MM.1S (cell line): ENCODE results near the gene SNX24.

ENCODE experiments used
- DNase-seq: peaks from one replicate; pipeline ENCODE4 v3.0.0-alpha.2; 2015
- H2AFZ ChIP-seq: fragments of 300-600 bp; sonication (generic); 2 replicates; pipeline ENCODE4 v1.6.0; 2016; ENCODE audit warnings: antibody characterized with exemption, low read length
- H3F3A ChIP-seq: fragments of 300-600 bp; sonication (generic); 2 replicates; pipeline ENCODE4 v1.6.1; 2016; ENCODE audit warnings: mild to moderate bottlenecking, antibody characterized with exemption, low read length, moderate library complexity, mixed read lengths; ENCODE audit not compliant: insufficient read depth
- H3K27ac ChIP-seq: fragments of 300-600 bp; sonication (generic); 2 replicates; pipeline ENCODE4 v1.5.1; 2016; ENCODE audit warnings: mild to moderate bottlenecking, low read length
- H3K27me3 ChIP-seq: fragments of 300-600 bp; sonication (generic); replicated peaks from 2 replicates; pipeline ENCODE4 v1.6.0; 2016; ENCODE audit warnings: low read length; ENCODE audit not compliant: insufficient read depth
- H3K36me3 ChIP-seq: fragments of 300-600 bp; sonication (generic); replicated peaks from 2 replicates; pipeline ENCODE4 v1.6.1; 2016; ENCODE audit warnings: mild to moderate bottlenecking, low read length, mixed read lengths; ENCODE audit not compliant: insufficient read depth
- H3K4me1 ChIP-seq: fragments of 300-600 bp; sonication (generic); 2 replicates; pipeline ENCODE4 v1.6.1; 2016; ENCODE audit warnings: low read length, mixed read lengths
- H3K4me2 ChIP-seq: fragments of 300-600 bp; sonication (generic); 2 replicates; pipeline ENCODE4 v1.6.0; 2016; ENCODE audit warnings: low read depth, low read length
- H3K4me3 ChIP-seq: fragments of 300-600 bp; sonication (generic); 2 replicates; pipeline ENCODE4 v1.5.1; 2016; ENCODE audit warnings: low read length, mixed read lengths
- H3K79me2 ChIP-seq: fragments of 300-600 bp; sonication (generic); 2 replicates; pipeline ENCODE4 v1.6.1; 2016; ENCODE audit warnings: mixed run types, low read length, mixed read lengths
- H3K9ac ChIP-seq: fragments of 300-600 bp; sonication (generic); 2 replicates; pipeline ENCODE4 v1.6.1; 2016; ENCODE audit warnings: low read length, mixed read lengths
- H3K9me2 ChIP-seq: fragments of 300-600 bp; sonication (generic); replicated peaks from 2 replicates; pipeline ENCODE4 v1.6.1; 2016; ENCODE audit warnings: mild to moderate bottlenecking, low read length, mixed read lengths; ENCODE audit not compliant: insufficient read depth
- H3K9me3 ChIP-seq: fragments of 300-600 bp; sonication (generic); replicated peaks from 2 replicates; pipeline ENCODE4 v1.6.1; 2016; ENCODE audit warnings: mild to moderate bottlenecking, low read length, mixed read lengths; ENCODE audit not compliant: insufficient read depth
- H4K20me1 ChIP-seq: fragments of 300-600 bp; sonication (generic); 2 replicates; pipeline ENCODE4 v1.6.1; 2016; ENCODE audit warnings: mild to moderate bottlenecking, low read length, moderate library complexity, mixed read lengths; ENCODE audit not compliant: insufficient read depth
- CTCF ChIP-seq: fragments of 300-600 bp; sonication (generic); IDR thresholded peaks from 2 replicates; pipeline ENCODE4 v1.5.1; 2016; ENCODE audit warnings: antibody characterized with exemption, low read length, mixed read lengths
- EZH2 ChIP-seq: fragments of 300-600 bp; sonication (generic); optimal IDR thresholded peaks from 2 replicates; pipeline ENCODE3; 2017; ENCODE audit warnings: low read depth, mild to moderate bottlenecking, antibody characterized with exemption, low read length, mixed read lengths
- EZH2phosphoT487 ChIP-seq: fragments of 300-600 bp; sonication (generic); IDR thresholded peaks from 2 replicates; pipeline ENCODE4 v1.6.1; 2018; ENCODE audit warnings: antibody characterized with exemption, low read length

SNX24 gene

GRCh38 chr5:123033157-123033671, 187.8 kb downstream of the SNX24 start:
- Histone ChIP-seq H3K27ac (no peak overlapping the region), H3K4me3 (no peak overlapping the region), H3K4me2 (no peak overlapping the region), H3K9ac (no peak overlapping the region), H3K9me3 (no peaks in the 10 kb centered on the region), H2AFZ (no peak overlapping the region), H3K4me1 (0 out of 2 replicates have a peak, but pooled peaks cover 8% of the 10 kb centered on the region), H3F3A (no peaks in the 10 kb centered on the region), H4K20me1 (no peaks in the 10 kb centered on the region), H3K79me2 (no peaks in the 10 kb centered on the region), H3K9me2 (no peaks in the 10 kb centered on the region), H3K27me3 (peaks cover 10% of the 10 kb centered on the region; the same call in 1 of the 2 replicates), H3K36me3 (no peaks in the 10 kb centered on the region)
- no peak for TF ChIP-seq CTCF
- no peak for TF ChIP-seq EZH2phosphoT487
- no peak for TF ChIP-seq EZH2
- DNase-seq, result no peak

GRCh38 chr5:123035360-123035917, 190.0 kb downstream of the SNX24 start:
- peak overlapping the region; percentile 91 for H3K4me3 ChIP-seq
- no peaks in the 10 kb centered on the region for H4K20me1 ChIP-seq
- peak overlapping the region; percentile 88 for H3K4me2 ChIP-seq
- H3K36me3 ChIP-seq, result no peaks in the 10 kb centered on the region
- H3F3A ChIP-seq, result no peaks in the 10 kb centered on the region
- no peaks in the 10 kb centered on the region for H3K9me3 ChIP-seq
- H3K27ac ChIP-seq, result no peak overlapping the region
- TF ChIP-seq EZH2 (no peak), CTCF (no peak), EZH2phosphoT487 (no peak)
- 0 out of 2 replicates have a peak, but pooled peaks cover 8% of the 10 kb centered on the region for H3K4me1 ChIP-seq
- H3K79me2 ChIP-seq, result no peaks in the 10 kb centered on the region
- peak; percentile 88 for DNase-seq
- no peaks in the 10 kb centered on the region for H3K9me2 ChIP-seq
- H3K9ac ChIP-seq, result peak overlapping the region; percentile 28; the same call in 1 of the 2 replicates
- peak overlapping the region; percentile 96 for H2AFZ ChIP-seq
- H3K27me3 ChIP-seq, result peaks cover 10% of the 10 kb centered on the region; the same call in 1 of the 2 replicates

DNA sequence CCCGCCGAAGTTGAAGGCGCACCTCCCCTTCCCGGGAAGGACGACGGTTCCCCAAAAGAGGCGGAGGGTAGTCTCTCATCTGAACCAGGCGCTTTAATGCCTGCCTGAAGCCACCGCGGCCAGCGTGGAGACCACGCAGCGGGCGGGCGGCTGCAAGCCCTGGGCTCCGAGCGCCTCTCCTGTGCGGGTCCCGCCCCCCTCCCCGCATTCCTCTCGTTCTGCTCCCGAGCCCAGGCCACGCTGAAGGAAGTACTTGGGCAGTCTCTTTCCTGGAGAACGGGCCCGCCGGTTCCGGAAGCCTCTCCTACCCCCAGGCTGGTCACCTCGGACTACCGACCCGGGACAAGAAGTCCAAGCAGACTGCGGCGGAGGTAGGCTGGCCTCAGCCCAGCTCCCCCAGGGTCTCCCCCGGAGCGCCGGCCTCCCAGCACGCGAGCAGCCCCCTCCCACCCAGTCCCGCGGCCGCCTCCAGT, 190.5 kb downstream of the SNX24 start:
- no peaks in the 10 kb centered on the region for H3F3A ChIP-seq
- 0 out of 2 replicates have a peak, but pooled peaks cover 8% of the 10 kb centered on the region for H3K4me1 ChIP-seq
- H3K9ac ChIP-seq, result peak overlapping the region; percentile 28; the same call in 1 of the 2 replicates
- peaks cover 10% of the 10 kb centered on the region; the same call in 1 of the 2 replicates for H3K27me3 ChIP-seq
- no peak for TF ChIP-seq CTCF
- TF ChIP-seq EZH2phosphoT487, result no peak
- no peak for TF ChIP-seq EZH2
- no peaks in the 10 kb centered on the region for H4K20me1 ChIP-seq
- H2AFZ ChIP-seq, result peak overlapping the region; percentile 96
- H3K36me3 ChIP-seq, result no peaks in the 10 kb centered on the region
- DNase-seq, result peak; percentile 12
- H3K4me2 ChIP-seq, result peak overlapping the region; percentile 88
- peak overlapping the region; percentile 91 for H3K4me3 ChIP-seq
- H3K79me2 ChIP-seq, result no peaks in the 10 kb centered on the region
- H3K27ac ChIP-seq, result no peak overlapping the region
- no peaks in the 10 kb centered on the region for H3K9me2 ChIP-seq
- H3K9me3 ChIP-seq, result no peaks in the 10 kb centered on the region
